A204.1 (cell line): ENCODE measurements around the gene SLC6A16.
"Not testable (repeated sequence)": the region's sequence is repeated elsewhere in the genome, so short reads cannot be mapped to it uniquely, and the experiment has no call there.

ENCODE experiments used
- FAIRE-seq: peaks from 2 replicates; lab custom pipeline; 2012; peaks lifted over from hg19 to GRCh38; lab: Jason Lieb, UNC

The SLC6A16 gene

DNA sequence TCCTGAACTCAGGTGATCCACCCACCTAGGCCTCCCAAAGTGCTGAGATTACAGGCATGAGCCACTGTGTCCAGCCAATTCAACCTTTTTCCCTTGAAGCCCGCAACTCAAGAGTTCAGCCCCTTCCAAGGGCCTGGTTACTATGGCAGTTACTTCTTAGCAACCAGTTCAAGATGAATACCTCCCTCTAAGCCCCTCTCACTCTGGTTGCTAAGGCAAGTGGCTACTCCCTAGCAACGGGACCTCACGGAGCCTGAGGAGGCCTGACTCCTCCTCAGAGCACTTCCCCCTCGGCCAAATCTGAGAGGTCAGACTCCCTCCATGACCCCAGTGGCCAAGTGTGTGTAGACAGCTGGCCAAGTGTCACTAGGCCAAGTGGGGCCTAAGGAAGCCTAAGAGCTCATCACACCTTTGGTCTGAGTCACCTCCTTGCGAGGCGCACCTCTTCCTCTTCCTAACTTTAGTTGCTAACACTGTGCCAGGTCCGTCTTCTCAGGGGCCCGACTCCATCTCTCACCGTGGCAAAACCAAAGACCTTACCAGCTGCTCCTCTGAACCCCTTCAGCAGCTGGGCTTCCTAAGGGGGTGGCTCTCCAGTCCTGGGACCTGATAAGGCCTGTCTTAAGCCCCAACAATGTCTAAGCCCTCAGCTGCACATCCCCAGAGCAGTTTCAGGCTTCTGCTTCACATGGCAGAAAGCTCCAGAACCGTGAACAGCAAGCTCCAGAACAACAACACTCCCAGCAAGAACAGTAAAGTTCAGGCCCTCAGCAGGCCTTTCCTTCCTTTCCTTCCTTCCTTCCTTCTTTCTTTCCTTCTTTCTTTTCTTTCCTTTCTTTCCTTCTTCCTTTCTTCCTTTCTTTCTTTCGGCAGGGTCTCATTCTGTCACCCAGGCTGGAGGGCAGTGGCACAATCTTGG, 19.8 kb upstream of the SLC6A16 start:
- FAIRE-seq: no peak

GRCh38 chr19:49343123-49343522, 18.1 kb upstream of the SLC6A16 start:
- FAIRE-seq: no peak

- FAIRE-seq: no peak
Measured at GRCh38 chr19:49342291-49342721, 17.3 kb upstream of the SLC6A16 start.

- no peak for FAIRE-seq
Measured at GRCh38 chr19:49340865-49341718, 16.1 kb upstream of the SLC6A16 start.

- no peak for FAIRE-seq
Measured at GRCh38 chr19:49340069-49340864, 15.3 kb upstream of the SLC6A16 start.

GRCh38 chr19:49339301-49340068, 14.5 kb upstream of the SLC6A16 start:
- FAIRE-seq: no peak

DNA sequence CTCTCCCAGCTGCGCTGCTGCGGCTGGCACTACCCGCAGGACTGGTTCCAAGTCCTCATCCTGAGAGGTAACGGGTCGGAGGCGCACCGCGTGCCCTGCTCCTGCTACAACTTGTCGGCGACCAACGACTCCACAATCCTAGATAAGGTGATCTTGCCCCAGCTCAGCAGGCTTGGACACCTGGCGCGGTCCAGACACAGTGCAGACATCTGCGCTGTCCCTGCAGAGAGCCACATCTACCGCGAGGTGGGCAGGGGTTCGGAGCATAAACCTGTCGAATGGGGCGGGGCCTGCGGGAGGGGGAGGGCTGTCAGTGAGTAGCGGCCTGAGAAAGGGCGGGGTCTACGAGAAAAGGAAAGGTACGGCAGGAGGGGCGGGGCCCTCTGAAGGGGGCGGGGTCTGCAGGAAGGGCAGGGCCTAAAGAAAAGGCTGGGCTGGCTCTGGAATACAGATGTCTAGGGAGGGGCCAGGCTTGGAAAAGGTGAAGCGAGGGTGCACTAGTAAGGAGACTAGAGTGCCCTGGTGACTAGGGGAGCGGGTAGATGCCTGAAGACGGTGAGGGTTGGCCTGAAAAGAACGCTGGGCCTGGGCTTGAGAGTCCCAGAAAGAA, 13.8 kb upstream of the SLC6A16 start:
- no peak for FAIRE-seq

DNA sequence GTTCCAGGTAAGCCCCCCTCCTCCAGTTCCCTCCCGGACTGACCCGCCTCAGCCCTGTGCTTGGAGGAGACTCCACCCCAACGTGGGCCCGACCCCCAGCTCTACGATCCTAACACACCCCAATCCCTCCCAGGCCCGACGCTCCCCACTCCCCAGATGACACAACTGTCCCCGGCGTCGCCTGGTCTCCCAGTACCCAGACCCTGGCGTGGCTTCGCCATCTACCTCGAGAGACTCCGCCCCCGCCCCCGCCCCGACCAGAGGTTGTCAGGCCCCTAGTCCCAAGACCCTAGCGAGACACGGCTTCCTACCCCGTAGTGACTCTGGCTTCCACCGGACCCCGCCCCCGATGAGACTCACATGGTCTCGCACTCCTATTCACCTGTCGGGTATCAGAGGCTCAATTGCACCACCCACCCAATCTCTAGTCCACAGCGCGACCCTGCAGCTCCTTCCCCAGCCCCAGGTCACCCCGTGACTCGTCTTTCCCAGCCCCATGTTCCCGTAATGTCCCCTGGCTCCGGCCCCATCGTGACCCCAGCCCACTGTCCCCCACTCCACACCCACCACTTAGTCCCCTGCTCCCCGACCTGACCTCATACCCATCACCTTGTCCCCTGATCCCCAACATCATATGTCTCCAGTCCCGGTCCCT, 13.2 kb upstream of the SLC6A16 start:
- no peak for FAIRE-seq

DNA sequence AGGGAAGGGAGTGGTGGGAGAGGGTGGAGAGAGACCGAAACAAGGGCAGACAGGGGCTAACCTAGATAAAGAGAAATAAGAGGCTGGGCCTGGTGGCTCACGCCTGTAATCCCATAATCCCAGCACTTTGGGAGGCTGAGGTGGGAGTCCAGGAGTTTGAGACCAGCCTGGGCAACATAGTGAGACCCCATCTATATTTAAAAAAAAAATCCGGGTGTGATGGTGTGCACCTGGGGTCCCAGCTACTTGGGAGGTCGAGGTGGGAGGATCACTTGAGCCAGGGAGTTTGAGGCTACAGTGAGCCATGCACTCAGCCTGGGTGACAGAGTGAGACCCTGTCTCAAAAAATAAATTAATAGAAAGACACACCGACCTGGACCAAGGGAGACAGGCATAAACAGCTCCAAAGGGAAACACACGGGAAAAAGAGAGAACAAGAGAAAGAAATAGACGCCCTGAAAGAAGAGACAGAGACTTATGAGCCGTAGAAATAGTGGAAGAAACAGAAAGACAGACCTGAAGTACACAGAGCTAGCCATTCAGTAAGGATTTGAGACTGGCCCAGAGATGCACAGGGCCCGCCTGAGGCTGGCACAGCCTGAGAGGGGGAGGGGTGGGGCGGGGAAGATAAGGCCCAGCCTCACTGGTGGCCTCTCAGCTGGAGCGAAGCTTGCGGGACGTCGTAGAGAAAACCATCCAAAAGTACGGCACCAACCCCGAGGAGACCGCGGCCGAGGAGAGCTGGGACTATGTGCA, 12.5 kb upstream of the SLC6A16 start:
- no peak for FAIRE-seq

GRCh38 chr19:49336482-49337266, 11.7 kb upstream of the SLC6A16 start:
- FAIRE-seq: no peak

GRCh38 chr19:49335784-49336481, 10.9 kb upstream of the SLC6A16 start:
- FAIRE-seq: no peak

- no peak for FAIRE-seq
Measured at GRCh38 chr19:49335071-49335783, 10.2 kb upstream of the SLC6A16 start, which contains the start of gene CD37. Gene CD37, plus strand, starts transcription at chr19:49335406. Its CDS starts 135 bp downstream, at chr19:49335541.

GRCh38 chr19:49333811-49334288, 8.9 kb upstream of the SLC6A16 start:
- FAIRE-seq: no peak

GRCh38 chr19:49333418-49333805, 8.4 kb upstream of the SLC6A16 start:
- no peak for FAIRE-seq

- not testable (repeated sequence) for FAIRE-seq
Measured at GRCh38 chr19:49332691-49333417, 7.9 kb upstream of the SLC6A16 start.

DNA sequence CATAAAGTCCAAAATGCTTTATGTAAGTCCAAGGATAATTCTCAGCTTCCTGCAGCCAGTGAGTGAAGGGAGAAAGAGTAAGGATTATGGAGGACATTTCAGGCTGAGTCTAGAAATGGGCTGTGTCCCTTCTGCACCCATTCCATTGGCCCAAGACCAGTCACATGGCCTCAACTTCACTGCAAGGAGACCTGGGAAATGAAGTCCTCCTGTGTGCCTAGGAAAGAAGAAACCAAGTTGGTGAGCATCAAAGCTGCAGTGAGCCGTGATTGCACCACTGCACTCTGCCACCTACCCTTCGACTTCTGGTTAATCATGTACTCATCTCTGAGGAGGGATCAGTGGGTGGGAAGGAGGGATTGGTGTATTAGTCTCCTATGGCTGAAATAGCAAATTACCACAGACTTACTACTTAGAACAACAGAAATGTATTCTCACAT, 6.6 kb upstream of the SLC6A16 start:
- no peak for FAIRE-seq

DNA sequence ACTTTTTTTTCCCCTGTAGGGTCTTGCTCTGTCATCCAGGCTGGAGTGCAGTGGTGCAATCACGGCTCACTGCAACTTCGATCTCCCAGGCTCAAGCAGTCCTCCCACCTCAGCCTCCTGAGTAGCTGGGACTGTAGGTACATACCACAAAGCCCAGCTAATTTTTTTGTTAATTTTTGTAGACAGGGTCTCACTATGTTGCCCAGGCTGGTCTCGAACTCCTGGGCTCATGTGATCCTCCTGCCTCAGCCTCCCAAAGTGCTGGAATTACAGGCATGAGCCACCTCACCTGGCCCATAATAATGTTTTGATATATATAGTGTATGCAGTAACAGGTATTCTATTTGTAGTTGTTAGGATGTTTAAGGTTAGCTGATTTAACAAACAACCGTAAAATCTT, 6.2 kb upstream of the SLC6A16 start:
- not testable (repeated sequence) for FAIRE-seq
